Mammary epithelial cell (primary cell): ENCODE measurements around the gene SVEP1.

Source experiments
- EZH2 ChIP-seq: IDR thresholded peaks from 2 replicates; pipeline ENCODE4 v1.6.1; 2012; ENCODE audit warnings: low read length, inconsistent platforms, borderline replicate concordance
- TF ChIP-seq, protein P1 (sequence below), 2 donors: IDR thresholded peaks in 1 of 2; conservative IDR thresholded peaks in 1 of 2; 2 replicates each; pipeline ENCODE4 v1.5.1; 2011 to 2012; ENCODE audit warnings: inconsistent platforms in 2 of 2, low read length in 2 of 2, mild to moderate bottlenecking in 2 of 2, control low read depth in 1 of 2, low read depth in 1 of 2; ENCODE audit not compliant: insufficient read depth in 1 of 2; ENCODE audit errors: extremely low read depth in 1 of 2

DNA sequence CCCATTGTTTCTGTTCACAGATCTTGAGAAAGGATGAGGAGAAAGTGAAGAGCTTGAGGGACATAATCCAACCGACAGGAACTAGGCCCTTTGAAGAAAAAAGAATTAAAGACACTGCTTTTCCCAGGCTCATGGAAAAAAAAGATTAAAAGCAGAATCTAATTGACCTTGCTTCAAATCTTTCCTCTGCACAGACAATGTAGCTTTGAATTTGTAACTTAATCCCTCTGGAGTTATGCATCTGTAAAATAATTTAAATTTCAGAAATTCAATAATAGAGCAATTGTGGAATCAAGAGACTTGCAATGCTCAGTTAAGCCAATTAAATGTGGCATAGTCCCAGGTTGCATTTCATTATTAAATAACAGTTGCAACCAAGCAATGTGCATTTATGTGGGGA is 64.6 kb downstream of the SVEP1 start:
- TF ChIP-seq, protein P1, sequence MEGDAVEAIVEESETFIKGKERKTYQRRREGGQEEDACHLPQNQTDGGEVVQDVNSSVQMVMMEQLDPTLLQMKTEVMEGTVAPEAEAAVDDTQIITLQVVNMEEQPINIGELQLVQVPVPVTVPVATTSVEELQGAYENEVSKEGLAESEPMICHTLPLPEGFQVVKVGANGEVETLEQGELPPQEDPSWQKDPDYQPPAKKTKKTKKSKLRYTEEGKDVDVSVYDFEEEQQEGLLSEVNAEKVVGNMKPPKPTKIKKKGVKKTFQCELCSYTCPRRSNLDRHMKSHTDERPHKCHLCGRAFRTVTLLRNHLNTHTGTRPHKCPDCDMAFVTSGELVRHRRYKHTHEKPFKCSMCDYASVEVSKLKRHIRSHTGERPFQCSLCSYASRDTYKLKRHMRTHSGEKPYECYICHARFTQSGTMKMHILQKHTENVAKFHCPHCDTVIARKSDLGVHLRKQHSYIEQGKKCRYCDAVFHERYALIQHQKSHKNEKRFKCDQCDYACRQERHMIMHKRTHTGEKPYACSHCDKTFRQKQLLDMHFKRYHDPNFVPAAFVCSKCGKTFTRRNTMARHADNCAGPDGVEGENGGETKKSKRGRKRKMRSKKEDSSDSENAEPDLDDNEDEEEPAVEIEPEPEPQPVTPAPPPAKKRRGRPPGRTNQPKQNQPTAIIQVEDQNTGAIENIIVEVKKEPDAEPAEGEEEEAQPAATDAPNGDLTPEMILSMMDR (conservative IDR thresholded peaks at IDR 0.05 in 1 of 2, IDR thresholded peaks at IDR 0.05 in 1 of 2; ENCODE audit: extremely low read depth in 1 of 2, insufficient read depth in 1 of 2, low read depth in 1 of 2, low read length in 2 of 2) = no peak
- no peak for TF ChIP-seq EZH2
